HEK293 (cell line): ENCODE results near the gene C21orf58.

Experiments used
- ATF2 ChIP-seq: fragments of 450-650 bp; formaldehyde crosslinking; IDR thresholded peaks from 2 replicates; pipeline ENCODE4 v1.5.1; 2016; ENCODE audit warnings: missing biosample characterization, missing genetic modification characterization, low read depth
- BCL6B ChIP-seq: fragments of 450-650 bp; formaldehyde crosslinking; IDR thresholded peaks from 2 replicates; pipeline ENCODE4 v1.5.1; 2017; ENCODE audit warnings: missing biosample characterization, missing genetic modification characterization
- GLI2 ChIP-seq: fragments of 450-650 bp; formaldehyde crosslinking; IDR thresholded peaks from 2 replicates; pipeline ENCODE4; 2017; ENCODE audit warnings: missing biosample characterization, missing genetic modification characterization, low read depth, borderline replicate concordance
- MZF1 ChIP-seq: fragments of 450-650 bp; formaldehyde crosslinking; IDR thresholded peaks from 2 replicates; pipeline ENCODE4 v1.5.1; 2017; ENCODE audit warnings: missing biosample characterization, missing genetic modification characterization, borderline replicate concordance
- PATZ1 ChIP-seq: fragments of 450-650 bp; formaldehyde crosslinking; IDR thresholded peaks from 2 replicates; pipeline ENCODE4 v1.5.1; 2016; ENCODE audit warnings: missing biosample characterization, missing genetic modification characterization
- SETDB1 ChIP-seq: IDR thresholded peaks from one replicate; pipeline ENCODE4 v1.6.1; 2017; ENCODE audit warnings: mild to moderate bottlenecking, low read length, moderate library complexity, mixed read lengths; ENCODE audit not compliant: insufficient read length
- ZBTB26 ChIP-seq: fragments of 450-650 bp; formaldehyde crosslinking; optimal IDR thresholded peaks from 2 replicates; pipeline ENCODE3; 2016; ENCODE audit warnings: missing biosample characterization, mild to moderate bottlenecking, missing genetic modification characterization
- ZNF19 ChIP-seq: fragments of 450-650 bp; formaldehyde crosslinking; IDR thresholded peaks from 2 replicates; pipeline ENCODE4; 2016; ENCODE audit warnings: missing biosample characterization, missing genetic modification characterization, low read depth
- ZNF2 ChIP-seq: fragments of 450-650 bp; formaldehyde crosslinking; IDR thresholded peaks from 2 replicates; pipeline ENCODE4 v1.5.1; 2016; ENCODE audit warnings: missing biosample characterization, missing genetic modification characterization
- ZNF202 ChIP-seq: fragments of 450-650 bp; formaldehyde crosslinking; IDR thresholded peaks from 2 replicates; pipeline ENCODE4 v1.5.1; 2016; ENCODE audit warnings: missing biosample characterization, missing genetic modification characterization, borderline replicate concordance
- ZNF211 ChIP-seq: fragments of 450-650 bp; formaldehyde crosslinking; IDR thresholded peaks from 2 replicates; pipeline ENCODE4 v1.5.1; 2016; ENCODE audit warnings: low read depth, missing biosample characterization, missing genetic modification characterization
- ZNF302 ChIP-seq: fragments of 450-650 bp; formaldehyde crosslinking; IDR thresholded peaks from 2 replicates; pipeline ENCODE4 v1.5.1; 2016; ENCODE audit warnings: missing biosample characterization, missing genetic modification characterization, low read depth
- ZNF354C ChIP-seq: fragments of 450-650 bp; formaldehyde crosslinking; IDR thresholded peaks from 2 replicates; pipeline ENCODE4 v1.5.1; 2016; ENCODE audit warnings: missing biosample characterization, missing genetic modification characterization, low read depth, borderline replicate concordance
- ZNF37A ChIP-seq: fragments of 450-650 bp; IDR thresholded peaks from 2 replicates; pipeline ENCODE4 v1.5.1; 2018; ENCODE audit warnings: missing biosample characterization, missing genetic modification characterization
- ZNF398 ChIP-seq: fragments of 450-650 bp; formaldehyde crosslinking; IDR thresholded peaks from 2 replicates; pipeline ENCODE4 v1.5.1; 2017; ENCODE audit warnings: missing biosample characterization, missing genetic modification characterization
- ZNF585B ChIP-seq: fragments of 450-650 bp; formaldehyde crosslinking; IDR thresholded peaks from 2 replicates; pipeline ENCODE4 v1.5.1; 2016; ENCODE audit warnings: missing biosample characterization, missing genetic modification characterization
- ZNF624 ChIP-seq: fragments of 450-650 bp; formaldehyde crosslinking; IDR thresholded peaks from 2 replicates; pipeline ENCODE4 v1.5.1; 2017; ENCODE audit warnings: missing biosample characterization, missing genetic modification characterization
- ZNF660 ChIP-seq: fragments of 450-650 bp; IDR thresholded peaks from 2 replicates; pipeline ENCODE4 v1.5.1; 2018; ENCODE audit warnings: missing biosample characterization, mild to moderate bottlenecking, missing genetic modification characterization
- ZNF747 ChIP-seq: fragments of 450-650 bp; formaldehyde crosslinking; IDR thresholded peaks from 2 replicates; pipeline ENCODE4 v1.5.1; 2016; ENCODE audit warnings: missing biosample characterization, missing genetic modification characterization
- ZNF791 ChIP-seq: fragments of 450-650 bp; formaldehyde crosslinking; IDR thresholded peaks from 2 replicates; pipeline ENCODE4 v1.5.1; 2016; ENCODE audit warnings: missing biosample characterization, missing genetic modification characterization
- ZNF792 ChIP-seq: fragments of 450-650 bp; formaldehyde crosslinking; IDR thresholded peaks from 2 replicates; pipeline ENCODE4 v1.5.1; 2016; ENCODE audit warnings: missing biosample characterization, missing genetic modification characterization
- ZSCAN5A ChIP-seq: fragments of 450-650 bp; formaldehyde crosslinking; IDR thresholded peaks from 2 replicates; pipeline ENCODE4 v1.5.1; 2016; ENCODE audit warnings: missing biosample characterization, missing genetic modification characterization
- TF ChIP-seq, protein P1 (sequence below): fragments of 450-650 bp; formaldehyde crosslinking; IDR thresholded peaks from 2 replicates; pipeline ENCODE4 v1.5.0; 2017; ENCODE audit warnings: missing biosample characterization, missing genetic modification characterization, borderline replicate concordance
- TF ChIP-seq, protein P2 (sequence below): fragments of 450-650 bp; IDR thresholded peaks from 2 replicates; pipeline ENCODE4 v1.5.1; 2018; ENCODE audit warnings: missing biosample characterization, mild to moderate bottlenecking, missing genetic modification characterization

Gene C21orf58

DNA sequence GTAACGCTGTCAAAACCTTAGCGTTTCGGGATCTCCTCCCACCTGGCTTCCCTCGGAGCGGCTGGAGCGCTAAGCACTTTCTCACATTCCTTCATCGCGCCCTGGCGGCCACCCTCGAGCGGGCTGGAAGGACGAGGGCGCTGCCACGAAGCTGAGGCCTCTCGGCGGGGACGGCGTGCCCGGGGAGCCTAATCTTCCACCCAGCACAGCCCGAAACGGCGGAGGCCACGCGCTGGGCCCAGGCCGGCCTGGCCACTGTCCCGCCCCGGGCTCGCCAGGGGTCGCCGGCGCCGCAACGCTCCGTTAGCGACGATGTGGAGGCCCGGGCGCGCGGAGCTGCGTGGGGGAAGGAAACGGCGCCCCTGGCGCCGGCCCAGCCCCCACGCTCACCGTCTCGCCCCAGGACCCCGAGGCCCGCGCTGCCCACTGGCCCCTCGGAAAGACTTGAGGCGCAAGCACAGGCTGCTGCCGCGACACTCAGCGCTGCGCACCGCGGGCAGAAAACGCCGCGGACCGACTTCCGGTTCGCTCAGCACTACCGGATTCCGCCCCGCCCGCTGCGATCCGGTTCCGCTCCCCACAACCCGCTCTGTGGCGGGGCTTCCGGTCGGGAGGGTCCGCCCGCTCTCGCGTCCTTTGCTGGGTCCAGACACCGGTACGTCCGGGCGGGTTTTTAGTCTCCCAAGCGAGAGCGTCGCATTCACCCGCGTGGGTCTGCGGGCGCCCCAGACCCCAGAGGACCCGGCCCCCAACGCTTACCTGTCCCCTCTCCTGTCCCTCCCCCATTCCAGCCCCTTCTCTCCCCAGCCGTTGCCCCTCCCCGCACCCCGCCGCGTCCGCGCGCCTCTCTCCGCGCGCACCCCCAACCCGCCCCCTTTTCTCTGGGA lies 37.7 kb downstream of the C21orf58 start, which contains the start of gene YBEY (continued):
- TF ChIP-seq ZNF585B (tag by site-specific recombination) = no peak
- no peak for TF ChIP-seq ZNF202 (tag by site-specific recombination)
- peak; percentile 88 for TF ChIP-seq ZNF2 (tag by site-specific recombination)
- no peak for TF ChIP-seq GLI2 (tag by site-specific recombination)
- TF ChIP-seq ZNF19 (tag by site-specific recombination) = no peak
- peak; percentile 99 for TF ChIP-seq ZSCAN5A (tag by site-specific recombination)
- 0 out of 2 replicates have a peak, but pooled peaks have one; percentile 10 for TF ChIP-seq ZNF791 (tag by site-specific recombination)
- TF ChIP-seq ATF2 (tag by site-specific recombination) = no peak
- no peak for TF ChIP-seq BCL6B
- TF ChIP-seq, protein P1, sequence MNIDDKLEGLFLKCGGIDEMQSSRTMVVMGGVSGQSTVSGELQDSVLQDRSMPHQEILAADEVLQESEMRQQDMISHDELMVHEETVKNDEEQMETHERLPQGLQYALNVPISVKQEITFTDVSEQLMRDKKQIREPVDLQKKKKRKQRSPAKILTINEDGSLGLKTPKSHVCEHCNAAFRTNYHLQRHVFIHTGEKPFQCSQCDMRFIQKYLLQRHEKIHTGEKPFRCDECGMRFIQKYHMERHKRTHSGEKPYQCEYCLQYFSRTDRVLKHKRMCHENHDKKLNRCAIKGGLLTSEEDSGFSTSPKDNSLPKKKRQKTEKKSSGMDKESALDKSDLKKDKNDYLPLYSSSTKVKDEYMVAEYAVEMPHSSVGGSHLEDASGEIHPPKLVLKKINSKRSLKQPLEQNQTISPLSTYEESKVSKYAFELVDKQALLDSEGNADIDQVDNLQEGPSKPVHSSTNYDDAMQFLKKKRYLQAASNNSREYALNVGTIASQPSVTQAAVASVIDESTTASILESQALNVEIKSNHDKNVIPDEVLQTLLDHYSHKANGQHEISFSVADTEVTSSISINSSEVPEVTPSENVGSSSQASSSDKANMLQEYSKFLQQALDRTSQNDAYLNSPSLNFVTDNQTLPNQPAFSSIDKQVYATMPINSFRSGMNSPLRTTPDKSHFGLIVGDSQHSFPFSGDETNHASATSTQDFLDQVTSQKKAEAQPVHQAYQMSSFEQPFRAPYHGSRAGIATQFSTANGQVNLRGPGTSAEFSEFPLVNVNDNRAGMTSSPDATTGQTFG (tag by site-specific recombination) = no peak
- TF ChIP-seq ZNF398 (tag by site-specific recombination) = peak; percentile 82; the same call in 1 of the 2 replicates
- TF ChIP-seq ZNF37A (tag by site-specific recombination) = peak; percentile 24; the same call in 1 of the 2 replicates
- TF ChIP-seq ZNF747 (tag by site-specific recombination) = no peak
- no peak for TF ChIP-seq ZNF302 (tag by site-specific recombination)
- no peak for TF ChIP-seq ZNF354C (tag by site-specific recombination)
- TF ChIP-seq SETDB1 = no peak
- no peak for TF ChIP-seq MZF1 (tag by site-specific recombination)
- TF ChIP-seq ZBTB26 (tag by site-specific recombination) = peak; percentile 96
- no peak for TF ChIP-seq ZNF792 (tag by site-specific recombination)
- TF ChIP-seq ZNF660 (tag by site-specific recombination) = peak; percentile 91
- TF ChIP-seq, protein P2, sequence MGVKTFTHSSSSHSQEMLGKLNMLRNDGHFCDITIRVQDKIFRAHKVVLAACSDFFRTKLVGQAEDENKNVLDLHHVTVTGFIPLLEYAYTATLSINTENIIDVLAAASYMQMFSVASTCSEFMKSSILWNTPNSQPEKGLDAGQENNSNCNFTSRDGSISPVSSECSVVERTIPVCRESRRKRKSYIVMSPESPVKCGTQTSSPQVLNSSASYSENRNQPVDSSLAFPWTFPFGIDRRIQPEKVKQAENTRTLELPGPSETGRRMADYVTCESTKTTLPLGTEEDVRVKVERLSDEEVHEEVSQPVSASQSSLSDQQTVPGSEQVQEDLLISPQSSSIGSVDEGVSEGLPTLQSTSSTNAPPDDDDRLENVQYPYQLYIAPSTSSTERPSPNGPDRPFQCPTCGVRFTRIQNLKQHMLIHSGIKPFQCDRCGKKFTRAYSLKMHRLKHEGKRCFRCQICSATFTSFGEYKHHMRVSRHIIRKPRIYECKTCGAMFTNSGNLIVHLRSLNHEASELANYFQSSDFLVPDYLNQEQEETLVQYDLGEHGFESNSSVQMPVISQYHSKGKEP (tag by site-specific recombination) = no peak
- no peak for TF ChIP-seq ZNF624 (tag by site-specific recombination)
- TF ChIP-seq ZNF211 (tag by site-specific recombination) = no peak
- peak; percentile 99 for TF ChIP-seq PATZ1 (tag by site-specific recombination)
